ENCODE data around the gene GLG1.
"Not testable (repeated sequence)": the region's sequence is repeated elsewhere in the genome, so short reads cannot be mapped to it uniquely, and the experiment has no call there.

Gene GLG1

GRCh38 chr16:74524926-74525325, 82.0 kb downstream of the GLG1 start:
- no peak for DNase-seq

- no peak for DNase-seq
These were observed 82.8 kb downstream of the GLG1 start for GRCh38 chr16:74524117-74524516.

- DNase-seq: not testable (repeated sequence)
These were observed 83.2 kb downstream of the GLG1 start for GRCh38 chr16:74523706-74524105.

DNA sequence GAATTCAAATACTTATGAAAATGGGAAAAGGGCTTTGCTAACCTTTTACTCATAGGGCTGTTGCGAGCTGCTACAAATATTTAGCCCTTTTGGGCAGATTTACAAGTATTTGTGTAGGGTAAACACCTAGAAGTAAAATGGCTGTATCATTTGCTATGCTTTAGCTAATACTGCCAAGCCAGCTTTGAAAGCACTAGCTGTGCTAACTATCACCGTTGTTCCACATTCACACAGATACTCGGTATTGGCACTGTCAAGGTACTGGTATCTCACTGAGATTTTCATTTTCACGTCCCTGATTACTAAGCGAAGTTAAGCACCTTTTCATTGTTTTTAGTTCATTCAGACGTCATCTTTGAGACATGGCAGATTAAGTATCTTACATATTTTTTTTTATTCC, 84.8 kb downstream of the GLG1 start:
- no peak for DNase-seq

DNA sequence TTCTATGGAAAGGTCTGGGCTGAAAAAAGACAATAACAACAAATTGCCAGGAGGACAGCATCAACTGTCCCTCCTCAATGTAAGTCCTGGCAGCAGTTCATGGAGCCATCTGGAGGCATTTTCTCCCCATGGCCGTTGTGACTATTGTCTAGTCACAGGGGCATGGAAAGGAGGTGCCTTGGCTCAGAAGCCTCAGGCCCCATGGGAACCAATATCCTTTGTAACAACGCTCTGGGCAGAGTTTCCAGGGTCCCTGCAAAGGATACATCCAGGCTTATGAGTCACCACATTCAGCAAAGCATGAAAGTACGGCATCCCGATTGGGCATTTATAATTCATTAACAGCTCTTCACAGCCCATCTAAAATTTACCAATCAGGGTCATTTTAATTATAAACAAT, 85.2 kb downstream of the GLG1 start:
- no peak for DNase-seq

DNA sequence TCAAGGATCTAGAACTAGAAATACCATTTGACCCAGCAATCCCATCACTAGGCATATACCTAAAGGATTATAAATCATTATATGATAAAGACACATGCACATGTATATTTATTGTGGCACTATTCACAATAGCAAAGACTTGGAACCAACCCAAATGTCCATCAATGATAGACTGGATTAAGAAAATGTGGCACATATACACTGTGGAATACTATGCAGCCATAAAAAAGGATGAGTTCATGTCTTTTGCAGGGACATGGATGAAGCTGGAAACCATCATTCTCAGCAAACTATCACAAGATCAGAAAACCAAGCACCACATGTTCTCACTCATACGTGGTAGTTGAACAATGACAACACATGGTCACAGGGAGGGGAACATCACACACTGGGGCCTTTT, 88.0 kb downstream of the GLG1 start:
- not testable (repeated sequence) for DNase-seq

DNA sequence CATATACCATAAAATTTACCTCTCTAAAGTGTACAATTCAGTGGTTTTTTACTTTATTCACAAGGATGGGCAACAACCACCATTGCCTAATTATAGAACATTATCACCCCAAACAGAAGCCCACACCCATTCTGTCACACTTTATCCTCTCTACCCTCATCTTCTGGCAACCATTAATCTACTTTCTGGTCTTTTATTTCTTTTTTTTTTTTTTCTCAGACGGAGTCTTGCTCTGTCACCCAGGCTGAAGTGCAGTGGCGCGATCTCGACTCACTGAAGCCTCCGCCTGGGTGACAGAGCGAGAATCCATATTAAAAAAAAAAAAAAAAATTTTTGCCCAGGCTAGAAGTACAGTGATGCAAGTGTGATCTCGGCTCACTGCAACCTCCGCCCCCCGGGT, 95.0 kb downstream of the GLG1 start:
- DNase-seq: no peak

DNA sequence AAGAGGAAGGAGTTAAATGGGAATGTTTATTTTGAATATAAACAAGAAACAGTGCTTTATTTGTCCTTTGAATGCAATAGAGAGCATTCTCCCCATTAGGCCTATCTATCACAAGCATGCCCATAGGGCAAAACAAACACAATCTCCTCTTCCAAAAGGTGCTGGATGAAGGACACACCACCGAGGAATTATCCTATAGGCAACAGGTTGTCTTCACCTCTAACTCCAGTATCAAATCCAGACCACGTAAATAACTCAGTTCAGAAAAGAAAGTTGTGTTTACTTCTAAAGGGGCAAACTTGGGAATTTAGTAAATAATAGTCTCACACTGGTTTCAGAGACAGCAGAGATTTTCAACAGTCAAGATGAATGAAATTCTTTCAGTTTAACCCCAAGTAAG, 101.9 kb downstream of the GLG1 start:
- no peak for DNase-seq

DNA sequence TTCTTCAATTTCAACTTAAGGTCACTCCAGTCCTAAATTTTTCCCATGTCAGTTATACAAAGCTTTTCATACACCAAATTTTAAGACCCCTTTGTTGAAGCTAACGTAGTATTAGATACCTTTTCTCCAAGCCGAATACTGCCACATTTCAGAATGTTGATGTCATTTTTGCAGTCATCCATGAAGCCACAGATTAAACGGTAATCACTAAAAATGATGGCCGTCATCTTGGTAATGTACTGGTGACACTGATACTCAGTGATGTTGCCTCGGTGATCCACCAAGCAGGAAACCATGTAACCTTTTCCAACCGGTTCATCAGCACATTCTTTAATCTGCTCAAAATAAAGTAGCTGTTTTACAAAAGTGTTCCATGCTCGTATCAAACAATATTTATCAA, 103.5 kb downstream of the GLG1 start:
- DNase-seq: no peak

DNA sequence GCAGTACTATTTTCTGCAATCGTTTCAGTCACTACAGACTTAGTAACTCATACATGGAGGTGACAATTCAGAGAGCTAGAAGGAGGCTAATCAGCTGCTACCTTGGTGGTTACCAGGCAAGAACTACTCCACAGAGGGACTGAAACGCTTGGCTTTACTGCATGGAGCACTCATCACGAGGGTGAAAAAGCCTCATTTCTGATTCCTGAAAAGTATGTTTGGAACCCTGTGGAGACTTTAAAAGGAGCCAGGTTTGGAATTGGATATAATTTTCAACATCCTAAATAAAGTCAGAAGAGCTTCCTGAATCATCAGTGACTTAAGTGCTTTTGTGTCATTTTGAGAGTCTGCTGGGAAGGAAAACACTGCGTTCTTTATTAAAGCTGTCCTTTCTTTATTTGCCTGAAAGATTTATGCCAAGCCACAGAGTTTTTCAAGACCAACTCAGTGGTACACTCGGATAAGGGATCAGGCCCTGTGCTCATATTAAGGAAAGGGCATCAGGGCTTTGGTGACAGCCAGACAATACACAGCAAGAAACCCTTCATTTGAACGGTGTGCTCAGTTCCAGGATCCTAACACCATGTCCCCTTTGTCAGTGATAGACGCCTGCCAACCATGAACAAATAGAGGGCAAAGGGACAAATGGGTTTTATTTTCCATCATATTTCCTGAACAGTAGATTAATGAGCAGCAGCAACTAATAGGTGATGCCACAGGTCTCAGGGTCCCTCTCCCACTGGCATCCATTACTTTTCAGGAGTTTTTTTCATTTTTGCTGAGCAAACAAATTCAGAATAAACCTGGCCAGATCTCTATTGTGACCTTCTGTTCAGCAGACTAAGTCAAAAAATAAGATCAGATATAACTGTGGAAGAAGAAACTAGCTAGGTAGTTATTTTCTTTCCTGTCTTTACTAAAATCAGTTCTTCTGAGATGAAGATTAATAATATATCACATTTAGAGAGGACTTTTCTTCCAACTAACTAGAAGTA, 105.1 kb downstream of the GLG1 start:
- no peak for DNase-seq

DNA sequence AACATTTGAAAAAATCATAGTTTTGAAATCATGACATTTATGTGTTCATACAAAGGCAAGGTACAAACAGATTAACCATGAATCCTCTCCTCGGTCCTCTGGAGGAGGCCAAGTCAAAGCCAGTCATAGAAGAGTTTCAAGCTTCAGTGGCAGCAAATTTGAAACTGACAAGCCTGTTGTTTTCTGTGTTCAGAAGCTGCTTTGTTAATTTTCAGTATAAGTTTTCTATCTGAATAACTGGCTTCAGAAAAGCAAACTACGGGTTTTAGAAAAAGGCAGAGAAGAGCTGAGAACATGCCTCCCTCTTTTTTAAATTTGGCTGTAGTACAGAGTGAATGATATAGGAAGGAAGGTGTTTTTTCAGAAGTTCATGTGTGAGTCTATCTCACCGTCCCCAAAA, 106.0 kb downstream of the GLG1 start:
- DNase-seq: no peak

DNA sequence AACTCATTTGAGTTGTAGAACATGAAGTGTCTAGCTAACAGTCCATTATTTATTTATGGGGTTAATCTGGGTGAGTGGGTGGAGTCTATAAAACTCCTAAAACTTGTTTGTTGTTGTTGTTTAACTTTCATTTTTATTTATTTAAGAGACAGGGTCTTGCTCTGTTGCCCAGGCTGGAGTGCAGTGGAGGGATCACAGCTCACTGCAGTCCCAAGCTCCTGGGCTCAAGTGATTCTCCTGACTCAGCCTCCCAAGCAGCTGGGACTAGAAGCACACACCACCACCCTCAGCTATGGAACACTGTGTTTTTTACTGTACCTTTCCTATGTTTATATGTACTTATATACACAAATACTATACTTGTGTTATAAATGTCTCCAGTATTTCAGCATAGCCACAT, 107.8 kb downstream of the GLG1 start:
- DNase-seq: no peak

DNA sequence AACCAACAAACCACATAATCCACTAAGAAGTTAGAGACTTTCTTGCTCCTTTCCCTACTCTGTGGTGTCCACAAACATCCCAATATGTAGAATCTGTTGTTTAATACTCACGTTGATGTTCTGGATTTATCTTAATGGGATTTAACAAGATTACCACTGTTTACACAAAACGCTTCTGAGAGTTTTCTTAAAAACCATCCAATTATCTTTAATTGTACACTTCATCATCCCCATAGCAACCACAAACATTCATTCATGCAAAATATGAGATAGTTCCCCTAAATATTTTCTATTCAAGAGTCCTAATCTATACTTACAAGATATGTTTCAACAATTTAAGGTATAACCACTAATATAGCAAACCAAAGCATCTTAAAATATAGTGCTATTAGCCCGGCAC, 109.2 kb downstream of the GLG1 start:
- DNase-seq: no peak

GRCh38 chr16:74496054-74496453, 110.9 kb downstream of the GLG1 start:
- DNase-seq: no peak

DNA sequence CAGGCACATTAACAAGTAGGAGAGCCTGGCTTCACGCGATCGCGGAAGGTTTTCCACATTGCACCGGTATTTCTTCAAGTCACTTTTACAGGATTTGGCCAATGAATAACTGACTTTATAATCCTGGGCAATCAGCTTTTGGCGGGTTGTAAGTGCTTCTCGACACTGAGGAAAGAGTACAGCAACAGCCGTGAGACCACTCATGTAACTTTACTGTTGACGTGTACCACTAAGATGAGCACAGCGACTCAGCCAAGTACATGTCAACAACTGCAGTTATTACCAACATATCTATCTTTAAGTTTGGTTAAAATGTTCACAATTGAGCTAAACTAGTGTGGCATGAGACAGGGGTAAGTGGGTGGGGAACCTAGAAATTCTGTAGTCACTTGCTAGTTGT, 113.9 kb downstream of the GLG1 start:
- no peak for DNase-seq

GRCh38 chr16:74487634-74488495, 119.0 kb downstream of the GLG1 start:
- no peak for DNase-seq

- DNase-seq: no peak
These were observed 121.0 kb downstream of the GLG1 start for GRCh38 chr16:74485916-74486315.

GRCh38 chr16:74480150-74481029, 126.5 kb downstream of the GLG1 start:
- no peak for DNase-seq

GRCh38 chr16:74477226-74477625, 129.7 kb downstream of the GLG1 start:
- no peak for DNase-seq

DNA sequence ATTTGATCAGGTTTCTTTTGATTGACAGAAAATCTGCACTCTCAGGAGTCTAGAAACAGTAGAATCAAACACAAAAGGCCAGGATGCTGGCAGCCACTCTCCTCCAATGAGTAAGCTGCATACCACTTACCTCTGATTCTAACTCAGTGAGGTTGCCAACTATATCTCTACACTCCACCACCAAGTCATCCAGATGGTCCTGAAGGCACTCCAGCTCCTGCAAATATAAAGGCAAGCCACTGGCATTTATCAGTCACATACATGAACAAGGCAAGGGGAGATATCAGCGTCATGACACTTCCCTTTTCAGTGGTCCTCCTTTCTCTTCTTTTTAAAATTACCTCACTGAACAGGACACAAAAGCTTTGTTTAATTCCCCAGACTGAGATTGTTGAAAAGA, 132.5 kb downstream of the GLG1 start:
- no peak for DNase-seq

- DNase-seq: no peak
These were observed 134.4 kb downstream of the GLG1 start for GRCh38 chr16:74472540-74472939.

- DNase-seq: no peak
These were observed 134.9 kb downstream of the GLG1 start for GRCh38 chr16:74472010-74472409.

DNA sequence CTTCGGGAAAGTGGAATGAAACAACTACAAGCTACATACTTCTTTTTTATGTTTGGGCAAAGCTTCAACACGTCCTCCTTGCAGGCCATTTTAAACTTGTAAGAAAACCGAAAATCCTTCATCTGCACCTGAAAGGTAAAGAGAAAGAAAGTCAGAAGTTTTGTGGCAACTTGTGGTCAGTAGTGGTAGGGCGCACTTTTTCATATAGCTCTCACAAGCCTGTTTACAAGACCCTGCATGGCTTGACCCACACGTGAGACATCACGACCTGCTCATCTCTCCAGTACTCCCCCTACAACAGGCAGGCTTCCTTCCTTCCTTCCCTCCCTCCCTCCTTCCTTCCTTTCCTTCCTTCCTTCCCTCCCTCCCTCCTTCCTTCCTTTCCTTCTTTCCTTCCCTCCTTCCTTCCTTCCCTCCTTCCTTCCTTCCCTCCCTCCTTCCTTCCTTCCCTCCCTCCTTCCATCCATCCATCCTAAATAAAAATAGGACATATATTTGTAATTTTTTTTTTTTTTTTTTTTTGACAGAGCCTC, 136.9 kb downstream of the GLG1 start:
- DNase-seq: no peak

Measured in activated naive CD4-positive, alpha-beta T cell (primary cell).